Measurements from ENCODE around the gene GCDH.

DNA sequence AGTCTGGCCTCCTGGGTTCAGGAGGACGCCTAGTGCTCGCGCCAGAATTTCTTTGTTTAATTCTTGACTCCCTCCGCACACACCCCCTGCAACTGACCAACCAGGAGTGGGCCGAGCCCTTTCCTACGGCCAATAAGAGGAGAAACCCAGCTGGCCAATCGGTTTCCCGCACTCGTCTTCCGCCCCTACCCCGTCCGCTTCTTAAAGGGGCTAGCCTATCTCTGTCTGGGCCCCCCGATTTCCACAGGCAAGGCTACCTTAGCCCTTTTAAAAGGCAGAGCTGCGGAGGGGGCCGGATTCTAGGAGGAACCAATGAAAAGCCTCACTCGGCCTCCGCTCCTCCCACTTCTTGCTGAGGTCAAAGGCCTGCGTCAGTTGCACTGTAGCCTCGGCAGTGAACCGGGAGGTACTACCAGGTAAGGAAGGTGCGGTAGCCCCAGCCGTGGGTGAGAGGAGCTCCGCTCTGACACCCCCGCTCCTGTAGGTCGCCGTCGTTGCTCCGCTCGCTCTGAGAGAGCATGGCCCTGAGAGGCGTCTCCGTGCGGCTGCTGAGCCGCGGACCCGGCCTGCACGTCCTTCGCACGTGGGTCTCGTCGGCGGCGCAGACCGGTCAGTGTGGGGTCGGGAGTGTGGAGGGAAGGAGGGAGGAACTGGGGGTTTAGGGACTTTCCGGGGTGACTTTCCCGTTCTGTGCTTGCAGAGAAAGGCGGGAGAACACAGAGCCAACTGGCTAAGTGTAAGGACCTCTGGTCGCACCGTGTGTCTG, at the start of gene GCDH:
- TF ChIP-seq FOXP2 (optimal IDR thresholded peaks at IDR 0.05; ENCODE audit: borderline replicate concordance, extremely low read depth, extremely low read length, insufficient read depth) (peak; percentile 57), REST (IDR thresholded peaks at IDR 0.05; ENCODE audit: insufficient read depth in 1 of 2, low read depth in 2 of 2, low read length in 2 of 2) (no peak)
